ENCODE results near the gene NARF. TPM values are rescaled to one million over a fixed set of nuclear protein-coding genes. Genes with fewer than 3 reads are reported as not detected.

The NARF gene
- total and polyA plus RNA-seq, 2 donors (not counting 3 experiments of a cell fraction or from before 2014, with no cell fraction given), result 83.4 to 158 TPM

- intact Hi-C loops (cut with micrococcal nuclease) (loop anchor here (1.0 to 10.0 kb wide), 5 partner anchors 8 to 387 kb away; partner anchors contain the start of genes CYBC1, FOXK2 and ZNF750), dilution Hi-C loops (cut with MboI; ENCODE audit: extremely low pct_ligation_motif_present, low sequenced_read_pairs) (no loop called here)
- no peaks in the 10 kb centered on the region for H3K9me3 ChIP-seq (replicated peaks; ENCODE audit: control insufficient read depth, insufficient read depth, low read length)
- H3K9me1 ChIP-seq (replicated peaks; ENCODE audit: control insufficient read depth, extremely low read depth, insufficient read depth, low read length), result no peaks in the 10 kb centered on the region
- peak overlapping the region; percentile 79 for H3K4me2 ChIP-seq (ENCODE audit: insufficient read depth, low read length)
- H3K36me3 ChIP-seq (ENCODE audit: control insufficient read depth in 2 of 2, extremely low read depth in 1 of 2, insufficient read depth in 2 of 2, low read length in 2 of 2), result peaks cover 0 to 10% of the 10 kb centered on the region in 2 experiments
- TSS peak; percentile 96 for BruUV-seq (replicated peaks)
- peaks cover 11% of the 10 kb centered on the region for H3K4me1 ChIP-seq (ENCODE audit: control insufficient read depth, extremely low read depth, insufficient read depth, low read length)
- TF ChIP-seq EZH2 (IDR thresholded peaks at IDR 0.05; ENCODE audit: borderline replicate concordance, low read depth, low read length, severe bottlenecking) (no peak), JUN (IDR thresholded peaks at IDR 0.05; ENCODE audit: borderline replicate concordance, insufficient read depth, insufficient read length, low read depth) (no peak), FOS (IDR thresholded peaks at IDR 0.05; ENCODE audit: borderline replicate concordance, insufficient read depth, low read length) (no peak), GATA2 (IDR thresholded peaks at IDR 0.05; ENCODE audit: insufficient read depth, insufficient read length, low read depth, low read length) (peak; percentile 49), POLR2AphosphoS5 (IDR thresholded peaks at IDR 0.05; ENCODE audit: insufficient read depth, low read depth, low read length) (no peak), MYC (IDR thresholded peaks at IDR 0.05; ENCODE audit: low read depth, low read length) (peak; percentile 27), POLR2A (IDR thresholded peaks at IDR 0.05; ENCODE audit: low read depth, low read length) (no peak), CTCF (IDR thresholded peaks at IDR 0.05; ENCODE audit: extremely low read depth in 1 of 2, insufficient read depth in 1 of 2, low read depth in 1 of 2, low read length in 2 of 2) (no peak)
- TF ChIP-seq, protein P1, sequence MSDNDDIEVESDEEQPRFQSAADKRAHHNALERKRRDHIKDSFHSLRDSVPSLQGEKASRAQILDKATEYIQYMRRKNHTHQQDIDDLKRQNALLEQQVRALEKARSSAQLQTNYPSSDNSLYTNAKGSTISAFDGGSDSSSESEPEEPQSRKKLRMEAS (IDR thresholded peaks at IDR 0.05; ENCODE audit: insufficient read depth, insufficient read length), result peak; percentile 98
- FAIRE-seq (peak; percentile 99), DNase-seq (ENCODE audit: low read depth, low spot score) (no peak)
- H3K27ac ChIP-seq (ENCODE audit: insufficient read depth, low read depth, low read length), result peak overlapping the region; percentile 96
- H2AFZ ChIP-seq (ENCODE audit: low read depth, low read length), result peak overlapping the region; percentile 1
- H3K9ac ChIP-seq (replicated peaks; ENCODE audit: extremely low read depth, insufficient read depth, low read length), result peak overlapping the region; percentile 96
- H3K27me3 ChIP-seq (ENCODE audit: control insufficient read depth in 2 of 2, insufficient read depth in 2 of 2, low read length in 2 of 2), result no peaks in the 10 kb centered on the region
- ChIA-PET POLR2A (no interaction called here), CTCF (interaction anchor here (0.6 to 1.7 kb wide), 2 partner anchors 23 to 38 kb away, joined by 3 to 4 read pairs; no protein-coding TSS in a partner anchor)
- H3K4me3 ChIP-seq (replicated peaks in 1 of 3; ENCODE audit: insufficient read depth in 1 of 3, low read depth in 1 of 3, low read length in 3 of 3), result peak overlapping the region; percentile 30 to 57 (median 45)
- H3K79me2 ChIP-seq (ENCODE audit: control insufficient read depth, insufficient read depth, low read length), result no peaks in the 10 kb centered on the region
- H4K20me1 ChIP-seq (replicated peaks; ENCODE audit: control insufficient read depth, extremely low read depth, insufficient read depth, low read length), result no peaks in the 10 kb centered on the region
Measured at GRCh38 chr17:82457929-82458178, 687 bp upstream of the NARF start.

Measured in endothelial cell of umbilical vein (primary cell).